Measurements from ENCODE around the gene HOXC4. TPM values are rescaled to one million over a fixed set of nuclear protein-coding genes. Genes with fewer than 3 reads are reported as not detected.

The HOXC4 gene
- total and polyA plus RNA-seq, 2 of the 4 experiments (the other 2 are of a cell fraction), result under 0.01 to 0.26 TPM

DNA sequence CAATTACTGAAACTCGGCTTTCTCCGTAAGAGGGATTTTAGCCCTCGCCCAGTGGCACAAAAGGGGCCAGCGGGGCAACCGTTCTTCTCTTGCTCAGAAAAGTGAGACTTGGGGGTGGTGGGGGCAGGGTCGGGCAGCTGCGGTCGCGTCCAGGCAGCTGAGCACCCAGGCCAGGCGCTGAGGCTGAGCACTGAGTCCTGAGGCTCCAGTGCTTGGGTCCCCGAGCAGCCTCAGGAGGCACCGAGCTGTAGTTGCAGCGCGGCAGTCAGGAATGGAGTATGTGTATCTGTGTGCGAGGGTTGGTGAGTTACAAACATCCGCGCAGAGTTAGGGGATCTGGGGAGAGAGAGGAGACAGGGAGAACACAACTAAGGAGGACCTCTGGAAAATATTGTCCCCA lies 29.5 kb upstream of the HOXC4 start:
- DNase-seq (no peak), ATAC-seq (ENCODE audit: low read depth) (no peak)
- in situ Hi-C loops (cut with MboI; ENCODE audit: low sequenced_read_pairs) (no loop called here), dilution Hi-C loops (cut with HindIII; ENCODE audit: low sequenced_read_pairs, unreplicated experiment) (no loop called here), intact Hi-C loops (cut with micrococcal nuclease) (no loop called here)
- Histone ChIP-seq H3K18ac (ENCODE audit: low read depth, low read length) (no peak overlapping the region), H3K79me1 (ENCODE audit: low read depth in 1 of 2, low read length in 2 of 2) (no peaks in the 10 kb centered on the region), H3K56ac (ENCODE audit: extremely low read depth, insufficient read depth, low read length) (no peak overlapping the region), H2BK20ac (ENCODE audit: low read depth, low read length) (no peak overlapping the region), H2BK120ac (ENCODE audit: low read depth, low read length) (no peak overlapping the region), H3K4ac (ENCODE audit: low read depth, low read length) (no peak overlapping the region), H4K8ac (ENCODE audit: low read depth in 2 of 2, low read length in 2 of 2) (no peak overlapping the region), H2BK15ac (ENCODE audit: low read depth, low read length) (no peak overlapping the region), H3K9me1 (ENCODE audit: insufficient read depth, low read length) (no peaks in the 10 kb centered on the region), H3K14ac (replicated peaks; ENCODE audit: low read depth, low read length) (no peak overlapping the region), H3K4me3 (ENCODE audit: insufficient read depth, low read depth, low read length) (no peak overlapping the region), H3K9ac (ENCODE audit: low read depth, low read length) (no peak overlapping the region), H2BK5ac (ENCODE audit: low read depth, low read length, poor library complexity, severe bottlenecking) (no peak overlapping the region), H3K36me3 (ENCODE audit: control insufficient read depth, insufficient read depth, low read length) (no peaks in the 10 kb centered on the region), H3K9me3 (ENCODE audit: control insufficient read depth, insufficient read depth, low read length) (no peaks in the 10 kb centered on the region), H4K91ac (ENCODE audit: insufficient read depth, low read depth, low read length) (no peak overlapping the region), H4K20me1 (ENCODE audit: insufficient read depth, low read length) (no peaks in the 10 kb centered on the region), H3K4me2 (ENCODE audit: low read depth, low read length) (no peak overlapping the region), H3K23ac (ENCODE audit: low read depth, low read length) (no peak overlapping the region), H3K27ac (ENCODE audit: insufficient read depth, low read length) (no peak overlapping the region), H3K27me3 (ENCODE audit: control insufficient read depth, insufficient read depth, low read length) (peaks cover 87% of the 10 kb centered on the region), H4K5ac (ENCODE audit: low read depth, low read length) (no peak overlapping the region), H2AFZ (replicated peaks; ENCODE audit: low read length, poor library complexity) (no peak overlapping the region), H2AK9ac (replicated peaks; ENCODE audit: low read depth, low read length, poor library complexity) (no peak overlapping the region), H3K4me1 (ENCODE audit: control insufficient read depth, insufficient read depth, low read length) (no peaks in the 10 kb centered on the region), H2AK5ac (ENCODE audit: low read depth, low read length) (no peak overlapping the region)
- no TSS peak for BruUV-seq (replicated peaks)
- CTCF ChIA-PET, result interaction anchor here (0.5 to 1.3 kb wide), 2 partner anchors 8 to 177 kb away, joined by 4 to 7 read pairs; no protein-coding TSS in a partner anchor
- TF ChIP-seq, protein P1, sequence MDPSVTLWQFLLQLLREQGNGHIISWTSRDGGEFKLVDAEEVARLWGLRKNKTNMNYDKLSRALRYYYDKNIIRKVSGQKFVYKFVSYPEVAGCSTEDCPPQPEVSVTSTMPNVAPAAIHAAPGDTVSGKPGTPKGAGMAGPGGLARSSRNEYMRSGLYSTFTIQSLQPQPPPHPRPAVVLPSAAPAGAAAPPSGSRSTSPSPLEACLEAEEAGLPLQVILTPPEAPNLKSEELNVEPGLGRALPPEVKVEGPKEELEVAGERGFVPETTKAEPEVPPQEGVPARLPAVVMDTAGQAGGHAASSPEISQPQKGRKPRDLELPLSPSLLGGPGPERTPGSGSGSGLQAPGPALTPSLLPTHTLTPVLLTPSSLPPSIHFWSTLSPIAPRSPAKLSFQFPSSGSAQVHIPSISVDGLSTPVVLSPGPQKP (IDR thresholded peaks at IDR 0.05; ENCODE audit: borderline replicate concordance, low read depth, low read length), result no peak
- TF ChIP-seq, protein P2, sequence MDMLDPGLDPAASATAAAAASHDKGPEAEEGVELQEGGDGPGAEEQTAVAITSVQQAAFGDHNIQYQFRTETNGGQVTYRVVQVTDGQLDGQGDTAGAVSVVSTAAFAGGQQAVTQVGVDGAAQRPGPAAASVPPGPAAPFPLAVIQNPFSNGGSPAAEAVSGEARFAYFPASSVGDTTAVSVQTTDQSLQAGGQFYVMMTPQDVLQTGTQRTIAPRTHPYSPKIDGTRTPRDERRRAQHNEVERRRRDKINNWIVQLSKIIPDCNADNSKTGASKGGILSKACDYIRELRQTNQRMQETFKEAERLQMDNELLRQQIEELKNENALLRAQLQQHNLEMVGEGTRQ (IDR thresholded peaks at IDR 0.05; ENCODE audit: low read depth, low read length), result no peak
- TF ChIP-seq POLR2A (IDR thresholded peaks at IDR 0.05; ENCODE audit: low read depth, low read length), result no peak
- 30% methylated on average over 10 of the region's 17 CpGs; no CpG with 5 or more reads in 1 of the 2 experiments for WGBS, 2 experiments (ENCODE audit: extremely low coverage in 2 of 2, insufficient read length in 1 of 2)
- POLR2A ChIA-PET (ENCODE audit: unreplicated experiment), result no interaction called here
